ENCODE results near the gene ABCF3.

The ABCF3 gene

DNA sequence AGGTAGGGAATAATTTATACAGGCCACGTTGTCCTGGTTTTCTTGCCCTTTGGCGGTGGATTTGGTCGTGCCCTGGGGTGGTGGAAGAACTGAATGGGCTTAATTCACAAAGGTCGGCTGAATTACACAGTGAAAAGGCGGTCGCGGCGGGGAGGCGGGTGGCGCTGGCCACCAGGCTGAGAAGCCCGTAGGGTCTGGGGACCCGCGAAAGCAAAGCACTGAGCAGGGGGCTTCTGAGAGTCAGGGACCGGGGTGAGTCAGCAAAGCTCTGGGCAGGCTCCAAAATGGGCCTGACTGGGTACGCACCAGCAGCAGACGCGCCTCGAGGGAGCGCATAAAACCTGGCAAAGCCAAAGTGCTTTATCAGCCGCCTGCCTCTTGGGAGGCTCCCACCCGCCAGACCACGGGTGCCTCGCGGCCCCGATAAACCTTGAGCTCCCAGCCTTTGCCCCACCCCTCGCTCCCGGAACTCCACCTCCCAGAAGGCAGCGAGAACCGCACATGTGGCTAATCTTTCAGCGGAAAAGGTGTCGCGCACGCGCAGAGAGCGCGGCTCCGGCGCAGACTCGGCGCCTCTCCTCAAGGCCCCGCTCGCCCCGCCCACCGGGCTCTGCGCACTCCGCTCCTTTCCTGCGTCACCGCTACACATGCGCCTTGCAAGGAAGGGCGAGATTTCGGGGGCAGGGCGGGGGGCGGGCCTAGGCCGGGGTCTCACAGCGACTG is 377 bp upstream of the ABCF3 start:
- peak; percentile 99 for DNase-seq (ENCODE audit: low read depth)

DNA sequence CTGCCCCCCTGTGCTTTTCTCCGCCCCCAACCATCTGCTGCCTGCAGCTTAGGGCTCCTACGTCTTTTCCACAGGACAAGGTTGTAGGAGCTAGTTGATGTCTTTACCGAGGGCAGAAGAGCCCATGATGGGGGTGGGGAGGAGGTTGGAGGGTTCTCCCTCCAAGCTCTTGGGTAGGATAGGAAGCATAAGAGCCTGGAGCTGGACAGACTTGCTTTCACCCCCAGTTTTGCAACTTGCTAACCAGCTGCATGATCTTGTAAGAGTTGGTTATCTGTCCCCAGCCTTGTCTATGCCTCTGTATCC is 856 bp downstream of the ABCF3 start:
- DNase-seq (ENCODE audit: low read depth): peak; percentile 23

DNA sequence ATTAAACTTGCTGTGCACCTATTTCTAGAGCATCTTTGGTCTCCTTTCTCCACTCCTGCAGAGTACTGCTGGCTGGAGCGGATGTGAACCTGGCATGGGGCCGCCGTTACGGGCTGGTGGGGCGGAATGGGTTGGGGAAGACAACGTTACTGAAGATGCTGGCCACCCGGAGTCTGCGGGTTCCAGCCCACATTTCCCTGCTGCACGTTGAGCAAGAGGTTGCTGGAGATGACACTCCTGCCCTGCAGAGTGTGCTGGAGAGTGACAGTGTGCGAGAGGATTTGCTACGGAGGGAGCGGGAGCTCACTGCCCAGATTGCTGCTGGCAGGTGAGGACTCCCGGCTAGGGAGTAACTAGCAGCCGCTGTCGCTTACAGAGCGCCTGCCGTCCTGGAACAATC is 2.1 kb downstream of the ABCF3 start:
- no peak for DNase-seq (ENCODE audit: low read depth)

DNA sequence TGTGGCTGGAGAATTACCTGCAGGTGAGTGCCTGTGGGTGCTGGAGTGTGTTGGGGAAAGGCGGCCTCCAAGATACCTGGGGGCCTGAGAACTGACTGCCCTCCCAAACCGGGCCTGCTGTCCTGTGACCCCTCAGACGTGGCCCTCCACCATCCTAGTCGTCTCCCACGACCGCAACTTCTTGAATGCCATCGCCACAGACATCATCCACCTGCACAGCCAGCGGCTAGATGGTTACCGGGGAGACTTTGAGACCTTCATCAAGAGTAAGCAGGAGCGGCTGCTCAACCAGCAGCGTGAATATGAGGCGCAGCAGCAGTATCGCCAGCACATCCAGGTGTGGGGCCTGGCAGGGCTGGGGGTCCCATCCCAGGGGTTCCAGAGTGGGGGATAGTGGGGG is 3.4 kb downstream of the ABCF3 start:
- DNase-seq (ENCODE audit: low read depth): no peak

DNA sequence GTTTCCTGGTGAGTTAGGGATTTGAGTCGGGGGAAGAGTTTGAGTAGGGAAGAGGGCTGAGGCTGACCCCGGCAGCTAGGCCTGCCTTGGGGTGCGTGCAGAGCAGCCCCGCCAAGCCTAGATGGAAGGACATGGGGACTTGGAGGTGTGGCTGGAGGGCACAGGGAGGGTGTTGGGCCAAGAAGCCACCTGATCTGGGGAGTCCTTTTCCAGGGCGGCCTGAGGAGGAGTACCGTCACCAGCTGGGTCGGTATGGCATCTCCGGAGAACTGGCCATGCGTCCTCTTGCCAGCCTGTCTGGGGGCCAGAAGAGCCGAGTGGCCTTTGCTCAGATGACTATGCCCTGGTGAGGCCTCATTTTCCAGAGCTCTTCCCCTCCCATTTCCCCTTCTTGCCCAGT is 6.9 kb downstream of the ABCF3 start:
- no peak for DNase-seq (ENCODE audit: low read depth)

DNA sequence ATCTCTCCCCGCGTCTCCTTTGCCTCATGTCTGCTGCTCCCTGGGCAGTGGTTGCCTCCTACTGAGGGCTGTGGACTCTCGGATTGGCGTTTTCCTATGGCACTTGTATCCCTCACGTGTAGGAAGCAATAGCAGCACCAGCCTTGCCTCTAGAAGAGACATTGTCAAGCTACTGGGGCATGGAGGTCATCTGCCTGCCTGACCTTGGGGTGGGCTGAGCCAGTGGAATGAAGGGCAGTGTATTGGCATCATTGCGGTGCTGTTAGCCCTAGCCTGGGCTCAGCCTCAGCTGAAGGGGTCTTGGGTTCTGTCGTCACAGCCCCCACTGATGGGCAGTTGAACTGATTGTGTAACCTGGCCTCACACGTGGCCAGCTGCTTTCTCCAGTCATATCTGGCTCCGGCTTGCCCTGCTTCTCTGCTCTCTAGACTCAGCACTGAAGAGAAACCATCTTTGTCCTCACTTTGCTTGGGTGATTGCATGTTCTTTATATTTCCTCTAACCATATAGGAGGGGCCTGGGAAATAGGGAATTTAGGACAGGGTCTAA is 8.1 kb downstream of the ABCF3 start:
- no peak for DNase-seq (ENCODE audit: low read depth)

DNA sequence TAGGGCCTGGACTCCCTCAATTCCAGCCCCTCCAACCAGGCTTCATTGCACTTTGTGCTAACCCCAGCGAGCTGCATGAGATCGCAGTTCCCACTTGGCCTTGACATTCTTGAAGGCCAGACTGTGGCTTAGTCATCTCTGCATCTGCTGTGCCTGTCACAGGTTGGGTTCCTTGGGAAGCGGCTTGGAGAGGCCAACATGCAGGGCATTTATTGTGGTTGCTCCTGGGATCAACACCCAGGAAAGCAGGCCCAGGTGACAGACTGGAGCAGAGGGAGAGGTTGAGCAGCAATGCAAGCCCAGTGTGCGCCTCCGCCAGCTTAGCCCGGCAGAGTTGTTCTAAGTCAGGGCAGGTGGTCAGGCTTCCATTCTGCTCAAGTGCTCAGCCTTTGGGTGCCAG is 10.5 kb downstream of the ABCF3 start:
- DNase-seq (ENCODE audit: low read depth): peak; percentile 28

DNA sequence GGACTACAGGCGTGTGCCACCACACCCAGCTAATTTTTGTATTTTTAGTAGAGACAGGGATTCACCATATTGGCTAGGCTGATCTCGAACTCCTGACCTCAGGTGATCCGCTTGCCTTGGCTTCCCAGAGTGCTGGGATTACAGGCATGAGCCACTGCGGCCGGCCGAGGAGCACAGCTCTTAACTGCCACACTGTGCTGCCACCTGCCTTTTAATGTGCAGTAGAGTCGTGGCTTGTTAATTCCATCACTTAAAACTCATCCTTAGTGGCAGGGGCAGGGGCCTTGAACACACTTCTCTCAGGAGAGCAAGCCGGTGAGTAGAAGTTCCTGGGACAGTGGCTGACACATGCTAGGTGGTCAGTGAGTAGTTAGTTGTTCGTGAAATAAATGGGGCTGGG is 12.5 kb downstream of the ABCF3 start:
- DNase-seq (ENCODE audit: low read depth): no peak

DNA sequence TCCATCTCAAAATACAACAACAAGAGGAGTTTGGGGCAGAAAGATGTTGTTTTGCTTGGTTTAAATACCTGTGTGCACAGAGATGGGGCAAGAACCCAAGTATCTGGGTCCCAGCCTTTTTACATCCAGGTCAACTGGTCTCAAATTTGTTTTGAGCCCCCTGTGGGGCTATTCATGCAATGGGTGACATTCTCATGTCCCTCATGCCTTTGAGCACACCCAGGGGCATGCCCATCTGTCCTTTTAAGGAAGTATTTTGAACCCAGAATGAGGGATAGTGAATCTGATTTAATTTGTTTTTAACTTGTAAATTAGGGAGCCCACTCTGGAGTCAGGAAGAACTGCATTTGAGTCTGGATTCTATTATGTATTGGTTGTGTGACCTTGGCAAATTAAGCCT is 14.8 kb downstream of the ABCF3 start:
- DNase-seq (ENCODE audit: low read depth): no peak

DNA sequence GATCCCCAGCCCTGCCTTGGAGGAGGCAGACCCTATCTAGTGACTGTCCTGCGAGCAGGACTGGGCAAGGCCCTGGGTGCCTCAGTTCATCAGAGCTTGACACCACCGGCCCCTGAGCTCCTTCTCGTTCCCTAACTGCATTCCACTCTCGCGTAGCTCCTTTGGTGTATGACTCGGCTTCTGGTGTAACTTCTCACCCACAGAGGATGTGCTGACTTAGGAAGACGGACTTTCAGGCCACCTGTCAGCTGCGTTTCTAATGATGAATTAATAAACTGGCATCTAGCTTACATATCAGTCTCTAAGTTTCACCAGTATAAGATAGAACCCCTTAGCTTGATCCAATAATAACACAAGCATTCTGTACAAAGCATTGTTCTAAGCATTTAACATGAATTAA is 17.5 kb downstream of the ABCF3 start:
- DNase-seq (ENCODE audit: low read depth): no peak

DNA sequence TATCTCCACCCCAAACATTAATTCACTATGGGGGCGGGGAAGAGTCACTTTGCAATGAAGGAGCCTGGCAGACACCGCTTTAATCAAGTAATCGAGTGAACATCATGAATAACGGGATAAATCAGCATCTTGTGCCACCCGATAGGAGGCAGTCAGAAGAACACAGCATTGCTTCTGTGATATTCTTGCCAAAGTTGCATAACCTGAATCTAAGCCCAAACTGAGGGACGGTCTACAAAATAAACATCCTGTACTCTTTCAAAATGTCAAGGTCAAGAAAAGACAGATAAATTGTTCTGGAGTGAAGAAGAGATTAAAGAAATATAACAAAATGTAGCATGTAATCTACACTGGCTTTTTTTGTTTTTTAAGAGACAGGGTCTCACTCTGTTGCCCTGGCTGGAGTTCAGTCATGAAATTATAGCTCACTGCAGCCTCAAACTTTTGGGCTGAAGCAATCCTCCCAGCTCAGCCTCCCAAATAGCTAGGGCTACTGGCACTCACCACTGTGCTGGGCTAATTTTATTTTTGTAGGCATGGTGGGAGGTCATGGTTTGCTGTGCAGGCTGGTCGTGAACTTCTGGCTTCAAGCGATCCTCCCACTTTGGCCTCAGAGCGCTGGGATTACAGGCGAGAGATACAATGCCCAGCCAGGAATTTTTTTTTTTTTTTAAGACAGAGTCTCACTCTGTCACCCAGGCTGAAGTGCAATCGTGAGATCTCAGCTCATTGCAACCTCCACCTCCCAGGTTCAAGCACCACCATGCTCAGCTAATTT is 23.3 kb downstream of the ABCF3 start:
- peak; percentile 36 for DNase-seq (ENCODE audit: low read depth)

DNA sequence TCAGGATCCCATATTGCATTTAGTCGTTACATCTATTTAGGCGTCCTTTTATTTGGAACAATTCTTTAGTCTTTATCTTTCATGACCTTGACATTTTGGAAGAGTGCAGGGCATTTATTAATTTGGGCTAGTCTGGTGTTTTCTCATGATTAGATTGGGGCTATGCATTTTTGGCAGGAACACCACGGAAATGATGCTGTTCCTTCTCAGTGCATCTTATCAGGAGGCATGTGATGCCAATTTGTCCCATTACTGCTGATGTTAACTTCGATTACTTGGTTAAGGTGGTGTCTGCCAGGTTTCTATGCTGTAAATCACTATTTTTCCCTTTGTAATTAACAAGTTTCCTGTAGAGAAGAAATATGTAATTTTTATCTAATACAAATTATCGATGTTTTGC is 25.3 kb downstream of the ABCF3 start:
- no peak for DNase-seq (ENCODE audit: low read depth)

DNA sequence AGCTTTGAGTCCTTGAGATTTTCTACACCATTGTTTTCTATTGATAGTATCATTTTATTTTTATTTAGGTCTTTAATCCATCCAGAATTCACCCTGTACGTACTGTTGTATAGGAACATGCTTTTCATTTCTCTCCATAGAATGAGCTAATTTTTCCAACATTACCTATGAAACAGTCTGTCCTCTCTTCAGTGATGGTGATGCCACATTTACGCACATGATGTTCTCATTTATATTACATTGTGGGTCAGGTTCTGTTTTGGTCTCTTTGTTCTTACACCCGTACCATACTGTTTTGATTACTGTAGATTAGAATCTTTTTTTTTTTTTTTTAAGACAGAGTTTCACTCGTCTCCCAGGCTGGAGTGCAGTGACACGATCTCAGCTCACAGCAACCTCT is 25.7 kb downstream of the ABCF3 start:
- DNase-seq (ENCODE audit: low read depth): no peak

DNA sequence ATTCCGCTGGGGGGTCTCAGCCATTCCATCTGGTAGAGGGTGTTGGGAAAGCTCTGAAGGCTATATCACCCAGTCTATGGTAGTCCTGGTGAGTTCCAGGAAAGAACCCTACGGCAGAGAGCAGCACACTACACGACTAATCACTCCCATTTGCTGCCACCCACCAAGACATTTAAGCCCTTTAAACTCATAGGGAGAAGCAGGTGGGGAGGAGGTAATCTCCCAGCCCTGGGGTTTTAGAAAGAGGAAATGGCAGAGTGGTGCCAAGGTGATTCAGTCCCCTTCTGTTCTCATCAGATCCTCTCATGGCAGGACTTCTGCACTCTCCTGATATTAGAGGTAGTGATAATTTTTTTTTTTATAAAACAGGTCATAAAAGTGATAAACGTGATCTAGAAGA is 32.8 kb downstream of the ABCF3 start:
- no peak for DNase-seq (ENCODE audit: low read depth)

DNA sequence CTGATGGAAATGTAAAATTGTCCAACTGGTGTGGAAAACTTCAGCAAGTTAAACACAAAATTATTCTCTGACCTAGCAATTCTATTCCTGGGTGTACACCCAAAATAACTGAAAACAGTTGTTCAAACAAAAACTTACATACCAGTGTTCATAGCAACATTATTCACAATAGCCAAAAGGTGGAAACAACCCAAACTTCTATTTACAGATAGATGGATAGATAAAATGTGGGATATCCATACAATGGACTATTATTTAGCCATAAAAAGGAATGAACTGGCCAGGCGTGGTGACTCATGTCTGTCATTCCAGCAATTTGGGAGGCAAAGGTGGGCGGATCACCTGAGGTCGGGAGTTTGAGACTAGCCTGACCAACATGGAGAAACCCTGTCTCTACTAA is 36.5 kb downstream of the ABCF3 start:
- no peak for DNase-seq (ENCODE audit: low read depth)

DNA sequence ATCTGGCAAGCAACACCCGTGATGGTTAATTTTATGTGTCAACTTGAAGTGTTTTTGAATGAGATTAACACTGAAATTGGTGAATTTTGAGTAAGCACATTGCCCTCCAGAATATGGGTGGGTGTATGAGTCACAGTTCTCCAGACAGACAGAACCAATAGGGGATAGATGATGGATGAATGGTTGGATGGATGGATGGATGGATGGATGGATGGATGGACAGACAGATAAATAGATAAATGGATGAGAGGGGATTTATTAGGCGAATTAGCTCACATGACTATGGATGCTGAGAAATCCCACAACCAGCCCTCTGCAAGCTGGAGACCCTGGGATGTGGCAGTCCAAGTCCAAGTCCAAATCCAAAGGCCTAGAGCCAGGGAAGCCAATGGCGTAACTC is 37.9 kb downstream of the ABCF3 start:
- DNase-seq (ENCODE audit: low read depth): no peak

DNA sequence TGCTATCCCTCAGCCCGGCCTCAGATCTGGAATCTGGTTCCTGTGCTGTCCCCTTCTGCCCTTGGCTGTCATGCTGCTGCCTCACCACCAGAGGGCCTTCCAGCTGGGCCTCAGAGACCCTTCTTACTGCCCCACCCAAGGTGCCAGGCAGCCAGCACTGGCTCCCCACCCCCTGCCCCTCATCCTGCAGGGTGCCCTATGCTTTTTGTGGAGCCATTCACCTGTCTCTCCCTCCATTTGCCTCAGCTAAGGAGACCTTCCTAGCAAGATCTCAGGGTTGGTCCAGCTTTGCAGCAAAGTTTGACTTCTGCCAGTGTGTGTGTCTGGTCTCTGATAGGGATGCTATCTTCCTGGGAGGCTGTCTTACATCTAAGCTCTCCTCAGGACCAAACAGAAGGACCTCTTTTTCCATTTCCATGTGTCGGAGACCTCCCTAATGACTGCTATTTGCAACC is 41.5 kb downstream of the ABCF3 start:
- no peak for DNase-seq (ENCODE audit: low read depth)

DNA sequence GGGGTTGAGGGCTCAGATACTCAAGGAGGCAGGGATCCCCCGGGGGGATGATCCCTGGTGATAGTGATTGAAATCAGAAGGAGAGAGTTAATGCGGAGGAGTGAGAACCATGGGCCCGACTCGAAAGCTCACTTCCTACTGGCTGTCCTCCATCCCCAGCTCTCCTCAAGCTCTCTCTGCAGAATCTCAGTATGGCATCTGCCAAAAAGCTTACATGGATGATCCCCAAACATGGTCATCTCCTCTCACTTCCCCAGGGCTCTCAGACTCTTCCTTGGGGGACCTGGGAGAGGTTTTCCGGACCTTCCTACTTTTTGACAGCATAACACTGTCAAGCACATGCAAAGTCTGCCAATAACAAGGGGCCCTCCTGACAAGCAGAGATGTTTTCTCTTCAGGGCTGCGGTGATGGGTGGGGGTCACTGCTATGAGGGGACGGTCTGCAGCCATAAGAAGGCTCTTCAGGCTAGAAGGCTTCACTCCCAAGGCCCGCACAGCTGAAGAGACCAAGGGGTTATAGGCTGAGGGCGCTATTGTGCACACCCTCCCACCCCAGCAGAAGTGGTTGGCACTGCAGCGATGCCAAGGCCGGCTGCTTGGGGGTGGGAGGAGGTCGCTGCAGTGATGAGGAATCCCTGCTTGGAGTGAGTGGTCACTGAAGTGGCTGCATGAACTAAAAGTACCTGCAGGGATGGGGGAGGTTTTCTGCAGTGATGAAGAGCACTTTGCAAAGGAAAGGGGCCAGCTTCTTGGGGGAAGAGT is 42.6 kb downstream of the ABCF3 start:
- DNase-seq (ENCODE audit: low read depth): no peak

DNA sequence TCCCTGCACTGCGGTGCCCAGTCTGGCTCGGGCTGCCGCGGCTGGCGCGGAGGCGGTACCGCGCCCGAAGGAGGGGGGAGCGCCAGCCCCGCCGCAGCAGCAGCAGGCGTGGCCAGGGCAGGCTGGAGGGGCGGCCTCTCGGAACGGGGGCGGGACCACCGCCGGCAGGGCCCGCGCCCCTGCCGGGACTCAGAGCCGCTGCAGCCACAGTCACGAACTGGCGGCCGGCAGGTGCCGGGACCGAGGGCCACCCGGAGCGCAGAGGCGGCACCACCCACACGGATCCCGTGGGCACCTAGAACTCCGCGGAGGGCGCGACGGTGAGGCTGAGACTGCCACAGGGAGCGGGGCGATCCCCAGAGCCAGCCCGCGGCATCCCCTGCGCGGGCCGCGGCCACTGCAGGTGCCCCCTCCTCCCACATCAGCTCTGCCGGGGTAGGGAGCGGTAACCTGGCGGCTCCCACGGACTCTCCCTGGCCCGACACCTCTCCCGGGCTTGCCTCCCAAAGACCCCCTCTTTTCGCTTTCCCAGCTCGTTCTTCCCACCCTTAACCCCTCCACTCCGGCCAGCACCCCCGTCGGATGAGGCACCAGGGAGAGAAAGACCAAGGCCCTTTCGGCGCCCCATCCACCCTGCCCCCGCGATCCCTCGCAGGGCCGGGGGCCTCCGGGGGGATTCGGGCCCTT is 43.5 kb downstream of the ABCF3 start, which contains the start of gene VWA5B2:
VWA5B2 (plus strand) TSS at position 192 of the 687 bp plus-strand sequence. CDS start 944 bp downstream, outside the sequence.
- peak; percentile 13 for DNase-seq (ENCODE audit: low read depth)

DNA sequence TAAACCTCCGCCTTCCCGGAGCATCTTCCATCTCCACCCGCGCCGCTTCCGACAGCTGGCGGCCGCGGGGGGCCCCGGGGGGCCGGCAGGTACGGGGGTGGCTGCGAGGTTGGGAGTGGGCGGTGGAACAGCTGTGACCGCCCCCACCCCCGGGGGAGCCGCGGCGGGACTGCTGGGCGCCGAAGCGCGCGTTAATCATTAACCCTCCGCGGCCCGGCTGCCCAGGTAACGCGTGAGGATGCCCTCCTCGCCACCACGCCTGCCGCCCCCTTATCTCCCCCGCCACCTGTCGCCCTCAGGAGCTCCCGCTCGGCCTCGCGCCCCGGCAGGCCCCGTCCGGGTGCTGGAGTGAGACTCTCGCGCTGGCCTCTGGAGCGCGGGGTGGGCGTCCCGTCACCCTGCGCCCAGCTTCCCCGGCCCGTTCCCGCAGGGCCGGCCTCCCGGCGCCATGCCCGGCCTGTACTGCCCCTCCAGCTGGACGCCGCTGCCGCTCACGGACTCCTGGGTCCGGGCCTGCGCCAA is 44.1 kb downstream of the ABCF3 start:
- no peak for DNase-seq (ENCODE audit: low read depth)

DNA sequence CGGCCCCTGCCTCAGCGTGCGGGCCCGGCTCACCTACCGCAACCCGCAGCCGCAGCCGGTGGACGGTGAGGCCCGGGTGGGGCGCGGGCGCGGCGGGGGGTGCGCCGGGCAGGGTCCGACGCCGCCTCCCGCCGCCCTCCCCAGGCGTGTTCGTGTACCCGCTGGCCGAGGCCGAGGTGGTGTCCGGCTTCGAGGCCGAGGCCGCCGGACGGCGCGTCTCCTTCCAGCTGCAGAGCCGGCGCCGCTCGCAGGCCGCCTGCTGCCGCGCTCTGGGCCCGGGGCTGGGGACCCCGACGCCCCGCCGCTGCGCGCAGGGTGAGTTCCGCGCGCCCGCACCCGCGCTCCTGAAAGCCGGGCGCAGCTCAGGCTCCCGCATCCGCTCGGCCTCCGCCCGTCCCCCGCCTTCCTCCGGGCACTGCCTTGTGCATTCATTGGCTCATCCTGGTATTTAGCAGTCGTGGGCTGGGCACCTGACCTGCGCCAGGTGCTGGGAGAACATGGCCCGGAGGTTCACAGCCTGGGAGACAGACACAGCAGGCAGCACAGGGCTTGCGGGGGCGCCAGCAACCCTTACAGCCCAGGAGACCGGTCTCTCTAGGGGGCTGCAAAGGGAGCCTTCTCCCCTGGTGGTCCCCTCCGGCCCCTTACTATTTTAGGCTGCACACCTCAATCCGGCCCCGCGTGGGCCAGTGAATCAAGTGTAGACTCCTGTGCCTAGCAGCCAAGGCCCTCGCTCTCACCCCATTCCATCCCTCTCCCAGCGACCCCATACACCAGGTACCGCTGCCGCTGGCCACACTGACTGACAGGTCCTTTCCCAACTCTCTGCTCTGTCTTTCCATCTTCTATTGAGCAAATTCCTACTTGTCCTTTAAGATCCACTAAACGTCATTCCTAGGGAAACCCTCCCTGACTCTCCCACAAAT is 44.9 kb downstream of the ABCF3 start:
- DNase-seq (ENCODE audit: low read depth): no peak
